HL-60 (cell line): ENCODE results near the gene TUBA3D.

ENCODE experiments used
- POLR2AphosphoS5 ChIP-seq: IDR thresholded peaks from 2 replicates; pipeline ENCODE4 v1.6.1; 2012; ENCODE audit warnings: low read depth
- SPI1 ChIP-seq: IDR thresholded peaks from 2 replicates; pipeline ENCODE4 v1.6.1; 2012; ENCODE audit warnings: low read depth, mild to moderate bottlenecking, borderline replicate concordance
- TF ChIP-seq, protein P1 (sequence below): IDR thresholded peaks from one replicate; pipeline ENCODE4 v1.5.1; 2011; ENCODE audit warnings: low read length, control low read depth, inconsistent platforms; ENCODE audit not compliant: insufficient read depth
- TF ChIP-seq, protein P2 (sequence below): IDR thresholded peaks from 2 replicates; pipeline ENCODE4 v1.6.1; 2012; ENCODE audit warnings: low read depth; ENCODE audit not compliant: insufficient replicate concordance

DNA sequence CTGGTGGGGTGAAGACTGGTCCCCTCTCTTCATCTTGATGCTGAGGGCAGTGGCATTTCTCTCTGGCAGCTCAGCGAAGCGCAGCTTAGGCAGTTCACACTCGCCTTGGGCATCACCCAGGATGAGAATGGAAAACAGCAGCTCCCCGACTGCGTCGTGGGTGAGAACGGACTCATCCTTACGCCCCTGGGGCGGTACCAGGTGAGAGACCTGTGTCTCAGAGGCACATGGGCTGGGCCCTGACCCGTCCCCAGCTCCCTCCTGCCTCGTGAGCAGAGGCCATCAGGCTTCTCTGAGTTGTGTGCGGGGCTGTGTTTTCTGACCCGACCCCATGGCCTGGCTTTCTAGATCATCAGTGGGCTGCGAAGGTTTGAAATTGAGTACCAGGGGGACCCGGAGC is 43.5 kb downstream of the TUBA3D start:
- TF ChIP-seq, protein P1, sequence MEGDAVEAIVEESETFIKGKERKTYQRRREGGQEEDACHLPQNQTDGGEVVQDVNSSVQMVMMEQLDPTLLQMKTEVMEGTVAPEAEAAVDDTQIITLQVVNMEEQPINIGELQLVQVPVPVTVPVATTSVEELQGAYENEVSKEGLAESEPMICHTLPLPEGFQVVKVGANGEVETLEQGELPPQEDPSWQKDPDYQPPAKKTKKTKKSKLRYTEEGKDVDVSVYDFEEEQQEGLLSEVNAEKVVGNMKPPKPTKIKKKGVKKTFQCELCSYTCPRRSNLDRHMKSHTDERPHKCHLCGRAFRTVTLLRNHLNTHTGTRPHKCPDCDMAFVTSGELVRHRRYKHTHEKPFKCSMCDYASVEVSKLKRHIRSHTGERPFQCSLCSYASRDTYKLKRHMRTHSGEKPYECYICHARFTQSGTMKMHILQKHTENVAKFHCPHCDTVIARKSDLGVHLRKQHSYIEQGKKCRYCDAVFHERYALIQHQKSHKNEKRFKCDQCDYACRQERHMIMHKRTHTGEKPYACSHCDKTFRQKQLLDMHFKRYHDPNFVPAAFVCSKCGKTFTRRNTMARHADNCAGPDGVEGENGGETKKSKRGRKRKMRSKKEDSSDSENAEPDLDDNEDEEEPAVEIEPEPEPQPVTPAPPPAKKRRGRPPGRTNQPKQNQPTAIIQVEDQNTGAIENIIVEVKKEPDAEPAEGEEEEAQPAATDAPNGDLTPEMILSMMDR: no peak
- no peak for TF ChIP-seq POLR2AphosphoS5
- TF ChIP-seq, protein P2, sequence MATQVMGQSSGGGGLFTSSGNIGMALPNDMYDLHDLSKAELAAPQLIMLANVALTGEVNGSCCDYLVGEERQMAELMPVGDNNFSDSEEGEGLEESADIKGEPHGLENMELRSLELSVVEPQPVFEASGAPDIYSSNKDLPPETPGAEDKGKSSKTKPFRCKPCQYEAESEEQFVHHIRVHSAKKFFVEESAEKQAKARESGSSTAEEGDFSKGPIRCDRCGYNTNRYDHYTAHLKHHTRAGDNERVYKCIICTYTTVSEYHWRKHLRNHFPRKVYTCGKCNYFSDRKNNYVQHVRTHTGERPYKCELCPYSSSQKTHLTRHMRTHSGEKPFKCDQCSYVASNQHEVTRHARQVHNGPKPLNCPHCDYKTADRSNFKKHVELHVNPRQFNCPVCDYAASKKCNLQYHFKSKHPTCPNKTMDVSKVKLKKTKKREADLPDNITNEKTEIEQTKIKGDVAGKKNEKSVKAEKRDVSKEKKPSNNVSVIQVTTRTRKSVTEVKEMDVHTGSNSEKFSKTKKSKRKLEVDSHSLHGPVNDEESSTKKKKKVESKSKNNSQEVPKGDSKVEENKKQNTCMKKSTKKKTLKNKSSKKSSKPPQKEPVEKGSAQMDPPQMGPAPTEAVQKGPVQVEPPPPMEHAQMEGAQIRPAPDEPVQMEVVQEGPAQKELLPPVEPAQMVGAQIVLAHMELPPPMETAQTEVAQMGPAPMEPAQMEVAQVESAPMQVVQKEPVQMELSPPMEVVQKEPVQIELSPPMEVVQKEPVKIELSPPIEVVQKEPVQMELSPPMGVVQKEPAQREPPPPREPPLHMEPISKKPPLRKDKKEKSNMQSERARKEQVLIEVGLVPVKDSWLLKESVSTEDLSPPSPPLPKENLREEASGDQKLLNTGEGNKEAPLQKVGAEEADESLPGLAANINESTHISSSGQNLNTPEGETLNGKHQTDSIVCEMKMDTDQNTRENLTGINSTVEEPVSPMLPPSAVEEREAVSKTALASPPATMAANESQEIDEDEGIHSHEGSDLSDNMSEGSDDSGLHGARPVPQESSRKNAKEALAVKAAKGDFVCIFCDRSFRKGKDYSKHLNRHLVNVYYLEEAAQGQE: no peak
- no peak for TF ChIP-seq SPI1
